ENCODE results near the gene PSMC3. TPM values are rescaled to one million over a fixed set of nuclear protein-coding genes. Genes with fewer than 3 reads are reported as not detected.

PSMC3 gene
- total and polyA plus RNA-seq, 2 of the 13 experiments (the other 11 are each of a cell fraction or from before 2014, with no cell fraction given) = 75.8 to 214 TPM

DNA sequence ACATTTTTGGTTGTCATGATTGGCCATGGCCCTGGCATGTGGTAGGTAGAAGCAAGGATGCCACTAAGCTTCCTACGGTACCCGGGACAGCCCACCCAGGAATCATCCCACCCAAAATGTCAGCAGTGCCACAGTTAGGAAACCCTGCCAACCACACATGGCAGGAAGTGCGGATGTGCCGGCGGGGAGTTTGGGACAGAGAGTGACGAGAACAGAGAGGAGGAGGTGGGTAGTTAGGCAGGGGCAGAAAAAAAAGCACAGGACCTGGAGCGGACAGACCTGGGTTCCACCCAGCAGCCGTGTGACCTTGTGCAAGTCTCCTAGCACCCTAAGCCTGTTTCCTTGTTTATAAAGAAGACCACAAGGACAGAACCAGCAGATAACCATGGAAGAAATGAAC is 51.2 kb downstream of the PSMC3 start (continued):
- no peak for TF ChIP-seq MTA3 (CRISPR knock-in tag; IDR thresholded peaks at IDR 0.05)
- TF ChIP-seq FLYWCH1 (CRISPR knock-in tag; IDR thresholded peaks at IDR 0.05) = no peak

DNA sequence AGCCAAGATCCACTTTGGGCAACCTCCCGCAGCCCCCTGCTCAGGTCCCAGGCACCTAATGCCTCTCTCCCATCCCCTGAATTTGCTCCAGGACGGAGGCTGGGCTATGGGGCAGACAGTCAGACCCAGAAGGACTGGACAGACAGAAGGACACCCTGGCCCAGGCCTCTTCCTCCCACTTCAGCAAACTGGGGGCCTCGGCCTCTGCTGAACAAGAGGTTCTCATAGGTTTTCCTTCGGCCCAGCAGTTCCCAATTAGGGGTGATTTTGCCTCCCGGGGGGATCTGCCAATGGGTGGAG is 51.6 kb downstream of the PSMC3 start:
- peaks cover 2% of the 10 kb centered on the region in 2 experiments; a peak in 1 of 5 replicates for H3K27me3 ChIP-seq (ENCODE audit: control insufficient read depth in 1 of 2, insufficient read depth in 2 of 2, low read length in 2 of 2)
- no peak overlapping the region for H3K4me2 ChIP-seq (ENCODE audit: low read depth, low read length)
- no peaks in the 10 kb centered on the region for H3K36me3 ChIP-seq (replicated peaks in 1 of 2; ENCODE audit: control insufficient read depth in 1 of 2, insufficient read depth in 2 of 2, low read length in 2 of 2)
- FAIRE-seq (no peak), ATAC-seq (no peak), DNase-seq (ENCODE audit: low spot score) (no peak)
- H3K79me2 ChIP-seq (ENCODE audit: insufficient read depth, low read length) = no peaks in the 10 kb centered on the region
- H2AFZ ChIP-seq (ENCODE audit: low read length) = no peak overlapping the region
- no peaks in the 10 kb centered on the region for H3K9me3 ChIP-seq (ENCODE audit: low read length)
- in situ Hi-C loops (cut with HindIII; ENCODE audit: extremely low pct_ligation_motif_present, low pct_unique_long_range_greater_than_20kb) (loop anchor here (5.0 to 10.0 kb wide), 2 partner anchors 33 to 80 kb away; partner anchors contain the start of gene SLC39A13), intact Hi-C loops (cut with micrococcal nuclease; ENCODE audit: unreplicated experiment) (loop anchor here (1.0 to 5.0 kb wide), 3 partner anchors 34 to 478 kb away; partner anchors contain the start of gene SLC39A13)
- H3K4me3 ChIP-seq (replicated peaks in 1 of 3; ENCODE audit: insufficient read depth in 1 of 3, low read depth in 2 of 3, low read length in 3 of 3) = no peak overlapping the region
- no TSS peak for BruUV-seq (replicated peaks)
- WGBS (ENCODE audit: low lambda C conversion rate) = 12% methylated on average over 5 of the region's 5 CpGs
- peaks cover 12% of the 10 kb centered on the region; the same call in 1 of the 2 replicates for H3K4me1 ChIP-seq (ENCODE audit: insufficient read depth, low read length)
- H4K20me1 ChIP-seq (ENCODE audit: insufficient read depth, low read length) = no peaks in the 10 kb centered on the region
- no peak overlapping the region for H3K27ac ChIP-seq (ENCODE audit: extremely low read length, insufficient read depth, low read length)
- ChIA-PET POLR2A (interaction anchor here (1.2 kb wide), 1 partner anchor 18 kb away, joined by 3 read pairs; no protein-coding TSS in a partner anchor), CTCF (ENCODE audit: low intra/inter-chr PET ratio, low total read pairs) (interaction anchor here (1.4 to 3.0 kb wide), 2 partner anchors 33 to 79 kb away, joined by 9 to 35 read pairs; partner anchors contain the start of gene SLC39A13)
- TF ChIP-seq ZNF101 (CRISPR knock-in tag; IDR thresholded peaks at IDR 0.05; ENCODE audit: borderline replicate concordance, low read depth) (no peak), ARNTL (CRISPR knock-in tag; IDR thresholded peaks at IDR 0.05) (no peak), FOXO1 (CRISPR knock-in tag; IDR thresholded peaks at IDR 0.05) (no peak), SOX6 (IDR thresholded peaks at IDR 0.05) (no peak), SOX6 (CRISPR knock-in tag; IDR thresholded peaks at IDR 0.05) (no peak), MEIS2 (CRISPR knock-in tag; IDR thresholded peaks at IDR 0.05) (no peak), HMGA1 (CRISPR knock-in tag; conservative IDR thresholded peaks at IDR 0.05) (no peak), AHR (CRISPR knock-in tag; IDR thresholded peaks at IDR 0.05) (no peak), KDM5B (CRISPR knock-in tag; IDR thresholded peaks at IDR 0.05; ENCODE audit: borderline replicate concordance) (no peak), ZNF549 (CRISPR knock-in tag; IDR thresholded peaks at IDR 0.05) (no peak), HOXA3 (CRISPR knock-in tag; IDR thresholded peaks at IDR 0.05) (no peak), NR2F1 (CRISPR knock-in tag; IDR thresholded peaks at IDR 0.05) (no peak), KDM1A (CRISPR knock-in tag; IDR thresholded peaks at IDR 0.05) (no peak), ZBTB8A (CRISPR knock-in tag; IDR thresholded peaks at IDR 0.05; ENCODE audit: borderline replicate concordance, low read depth) (no peak), RFX3 (CRISPR knock-in tag; IDR thresholded peaks at IDR 0.05) (no peak), ZFY (CRISPR knock-in tag; IDR thresholded peaks at IDR 0.05) (no peak), SIX4 (CRISPR knock-in tag; IDR thresholded peaks at IDR 0.05) (no peak), ZNF251 (CRISPR knock-in tag; IDR thresholded peaks at IDR 0.05) (no peak)
- TF ChIP-seq, protein P1, sequence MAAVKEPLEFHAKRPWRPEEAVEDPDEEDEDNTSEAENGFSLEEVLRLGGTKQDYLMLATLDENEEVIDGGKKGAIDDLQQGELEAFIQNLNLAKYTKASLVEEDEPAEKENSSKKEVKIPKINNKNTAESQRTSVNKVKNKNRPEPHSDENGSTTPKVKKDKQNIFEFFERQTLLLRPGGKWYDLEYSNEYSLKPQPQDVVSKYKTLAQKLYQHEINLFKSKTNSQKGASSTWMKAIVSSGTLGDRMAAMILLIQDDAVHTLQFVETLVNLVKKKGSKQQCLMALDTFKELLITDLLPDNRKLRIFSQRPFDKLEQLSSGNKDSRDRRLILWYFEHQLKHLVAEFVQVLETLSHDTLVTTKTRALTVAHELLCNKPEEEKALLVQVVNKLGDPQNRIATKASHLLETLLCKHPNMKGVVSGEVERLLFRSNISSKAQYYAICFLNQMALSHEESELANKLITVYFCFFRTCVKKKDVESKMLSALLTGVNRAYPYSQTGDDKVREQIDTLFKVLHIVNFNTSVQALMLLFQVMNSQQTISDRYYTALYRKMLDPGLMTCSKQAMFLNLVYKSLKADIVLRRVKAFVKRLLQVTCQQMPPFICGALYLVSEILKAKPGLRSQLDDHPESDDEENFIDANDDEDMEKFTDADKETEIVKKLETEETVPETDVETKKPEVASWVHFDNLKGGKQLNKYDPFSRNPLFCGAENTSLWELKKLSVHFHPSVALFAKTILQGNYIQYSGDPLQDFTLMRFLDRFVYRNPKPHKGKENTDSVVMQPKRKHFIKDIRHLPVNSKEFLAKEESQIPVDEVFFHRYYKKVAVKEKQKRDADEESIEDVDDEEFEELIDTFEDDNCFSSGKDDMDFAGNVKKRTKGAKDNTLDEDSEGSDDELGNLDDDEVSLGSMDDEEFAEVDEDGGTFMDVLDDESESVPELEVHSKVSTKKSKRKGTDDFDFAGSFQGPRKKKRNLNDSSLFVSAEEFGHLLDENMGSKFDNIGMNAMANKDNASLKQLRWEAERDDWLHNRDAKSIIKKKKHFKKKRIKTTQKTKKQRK (IDR thresholded peaks at IDR 0.05; ENCODE audit: low read length) = no peak
- H3K9ac ChIP-seq (ENCODE audit: insufficient read depth, low read depth, low read length) = no peak overlapping the region
